NCI-H1694 treated with DMSO at 0.1 percent for 48 hours (cell line): Measurements from ENCODE around the gene CRNKL1.

Experiments used
- DNase-seq: peaks from one replicate; lab custom pipeline; 2025; lab: John Stamatoyannopoulos, UW

Gene CRNKL1

GRCh38 chr20:20063941-20064702, 11.9 kb upstream of the CRNKL1 start:
- no peak for DNase-seq

GRCh38 chr20:20060234-20060998, 8.2 kb upstream of the CRNKL1 start:
- DNase-seq, result no peak

GRCh38 chr20:20051767-20052073, 546 bp downstream of the CRNKL1 start:
- DNase-seq, result no peak

- no peak for DNase-seq
These were observed 12.4 kb downstream of the CRNKL1 start for GRCh38 chr20:20039752-20040387.

GRCh38 chr20:20038586-20038985, 13.7 kb downstream of the CRNKL1 start:
- DNase-seq, result no peak

GRCh38 chr20:20037960-20038359, 14.3 kb downstream of the CRNKL1 start:
- DNase-seq, result no peak

GRCh38 chr20:20036756-20037155, 15.5 kb downstream of the CRNKL1 start:
- DNase-seq, result no peak

GRCh38 chr20:20034486-20034885, 17.8 kb downstream of the CRNKL1 start:
- no peak for DNase-seq

GRCh38 chr20:20031790-20032189, 20.5 kb downstream of the CRNKL1 start:
- no peak for DNase-seq

- DNase-seq, result no peak
These were observed 25.0 kb downstream of the CRNKL1 start for GRCh38 chr20:20027284-20027683.

GRCh38 chr20:20024942-20025341, 27.3 kb downstream of the CRNKL1 start:
- no peak for DNase-seq

- no peak for DNase-seq
These were observed 28.9 kb downstream of the CRNKL1 start for GRCh38 chr20:20023395-20023794.

- no peak for DNase-seq
These were observed 29.8 kb downstream of the CRNKL1 start for GRCh38 chr20:20022498-20022897.

GRCh38 chr20:20021835-20022234, 30.4 kb downstream of the CRNKL1 start:
- no peak for DNase-seq

- DNase-seq, result no peak
These were observed 31.4 kb downstream of the CRNKL1 start for GRCh38 chr20:20020908-20021307.

GRCh38 chr20:20019123-20019522, 33.1 kb downstream of the CRNKL1 start:
- DNase-seq, result no peak

- DNase-seq, result no peak
These were observed 33.9 kb downstream of the CRNKL1 start for GRCh38 chr20:20018366-20018765.

- no peak for DNase-seq
These were observed 34.5 kb downstream of the CRNKL1 start for GRCh38 chr20:20017844-20018185.

- peak; percentile 63 for DNase-seq
These were observed 35.0 kb downstream of the CRNKL1 start, which contains the start of gene NAA20 for GRCh38 chr20:20017001-20017843. Gene NAA20, plus strand, starts transcription at chr20:20017362. Its CDS starts 35 bp downstream, at chr20:20017397.

- DNase-seq, result no peak
These were observed 37.6 kb downstream of the CRNKL1 start for GRCh38 chr20:20014659-20015058.

GRCh38 chr20:20012541-20012940, 39.7 kb downstream of the CRNKL1 start:
- no peak for DNase-seq
